SK-N-SH (cell line): ENCODE data around the gene SAXO2. TPM values are rescaled to one million over a fixed set of nuclear protein-coding genes. Genes with fewer than 3 reads are reported as not detected.
"Not testable (repeated sequence)": the region's sequence is repeated elsewhere in the genome, so short reads cannot be mapped to it uniquely, and the experiment has no call there.

Experiments
- CTCF ChIA-PET: fragments of 300-600, 350-600 bp; formaldehyde crosslinking; extraction: SDS; loops from one replicate; lab custom pipeline; 2021; lab: Yijun Ruan, JAX
- POLR2A ChIA-PET: fragments of 350-600 bp; sonication (Branson Sonifier 250); formaldehyde crosslinking; extraction: SDS; loops from one replicate; lab custom pipeline; 2020; ENCODE audit warnings: antibody characterized with exemption, inconsistent platforms; lab: Yijun Ruan, JAX
- DNase-seq: peaks from one replicate; pipeline ENCODE4 v3.0.0; 2012
- H2AFZ ChIP-seq: fragments of 200-600 bp; sonication (generic); 2 replicates; pipeline ENCODE4 v1.8.1; 2016; ENCODE audit warnings: antibody characterized with exemption, mild to moderate bottlenecking, low read depth
- H3F3A ChIP-seq: fragments of 200-600 bp; sonication (generic); replicated peaks from 2 replicates; pipeline ENCODE3; 2016; ENCODE audit warnings: antibody characterized with exemption, mild to moderate bottlenecking; ENCODE audit not compliant: insufficient read depth
- H3K27ac ChIP-seq, 2 experiments: fragments of 200-500 bp in 1 of 2; fragments of 200-600 bp in 1 of 2; sonication (Bioruptor generic) in 1 of 2; sonication (generic), shearing (Covaris generic) in 1 of 2; 2 replicates each; pipeline versions ENCODE4 v1.5.1 to v1.6.1; 2014 to 2016; ENCODE audit warnings: low read depth in 2 of 2, inconsistent platforms in 1 of 2, low read length in 1 of 2, mild to moderate bottlenecking in 1 of 2, mixed read lengths in 1 of 2
- H3K27me3 ChIP-seq: fragments of 200-600 bp; sonication (generic), shearing (Covaris generic); 2 replicates; pipeline ENCODE4 v1.6.1; 2016; ENCODE audit warnings: mixed run types; ENCODE audit not compliant: insufficient read depth
- H3K36me3 ChIP-seq, 2 experiments: fragments of 200-500 bp in 1 of 2; fragments of 200-600 bp in 1 of 2; sonication (Bioruptor generic) in 1 of 2; sonication (generic) in 1 of 2; replicated peaks in 1 of 2; 2 replicates each; pipeline versions ENCODE3 to v1.5.1; 2014 to 2016; ENCODE audit warnings: low read length in 1 of 2, mild to moderate bottlenecking in 1 of 2; ENCODE audit not compliant: insufficient read depth in 2 of 2, control insufficient read depth in 1 of 2
- H3K4me1 ChIP-seq, 2 experiments: fragments of 200-500 bp in 1 of 2; fragments of 200-600 bp in 1 of 2; sonication (Bioruptor generic) in 1 of 2; sonication (generic), shearing (Covaris generic) in 1 of 2; 2 replicates each; pipeline versions ENCODE4 v1.5.1 to v1.6.1; 2014 to 2016; ENCODE audit warnings: low read depth in 1 of 2, low read length in 1 of 2, mixed run types in 1 of 2; ENCODE audit not compliant: insufficient read depth in 2 of 2, control insufficient read depth in 1 of 2
- H3K4me2 ChIP-seq: fragments of 200-600 bp; sonication (generic), shearing (Covaris generic); 2 replicates; pipeline ENCODE4 v1.6.1; 2017; ENCODE audit warnings: mixed run types
- H3K4me3 ChIP-seq, 2 experiments: fragments of 200-500 bp in 1 of 2; fragments of 200-600 bp in 1 of 2; sonication (Bioruptor generic) in 1 of 2; sonication (generic), shearing (Covaris generic) in 1 of 2; 2 replicates each; pipeline versions ENCODE4 v1.5.1 to v1.8.1; 2014 to 2016; ENCODE audit warnings: low read depth in 2 of 2, inconsistent platforms in 1 of 2, low read length in 1 of 2, mild to moderate bottlenecking in 1 of 2, mixed read lengths in 1 of 2, moderate library complexity in 1 of 2
- H3K79me2 ChIP-seq: fragments of 200-600 bp; sonication (generic); 2 replicates; pipeline ENCODE4 v1.8.1; 2017; ENCODE audit warnings: mild to moderate bottlenecking; ENCODE audit not compliant: insufficient read depth
- H3K9ac ChIP-seq: fragments of 200-600 bp; sonication (generic); 2 replicates; pipeline ENCODE4 v1.6.1; 2017; ENCODE audit warnings: mixed run types
- H3K9me2 ChIP-seq: fragments of 200-600 bp; sonication (generic); 2 replicates; pipeline ENCODE4 v1.6.1; 2017; ENCODE audit warnings: mixed run types
- H3K9me3 ChIP-seq: fragments of 200-600 bp; sonication (generic); 2 replicates; pipeline ENCODE4 v1.6.1; 2017; ENCODE audit warnings: mixed run types, mild to moderate bottlenecking, moderate library complexity
- H4K20me1 ChIP-seq: fragments of 200-600 bp; sonication (generic); 2 replicates; pipeline ENCODE4 v1.6.1; 2017; ENCODE audit warnings: mild to moderate bottlenecking, mixed run types; ENCODE audit not compliant: insufficient read depth
- EP300 ChIP-seq, 2 experiments: IDR thresholded peaks; 2 replicates each; pipeline versions ENCODE4 v1.4.0 to v1.6.1; 2012; ENCODE audit warnings: borderline replicate concordance in 1 of 2, low read depth in 1 of 2, low read length in 1 of 2
- EZH2phosphoT487 ChIP-seq: fragments of 200-600 bp; sonication (generic); IDR thresholded peaks from 2 replicates; pipeline ENCODE4 v1.6.1; 2017; ENCODE audit warnings: low read depth, mixed run types, mild to moderate bottlenecking, antibody characterized with exemption, moderate library complexity, borderline replicate concordance
- GABPA ChIP-seq: IDR thresholded peaks from 2 replicates; pipeline ENCODE4 v1.4.0; 2012; ENCODE audit warnings: low read depth, mild to moderate bottlenecking
- MEF2A ChIP-seq: IDR thresholded peaks from 2 replicates; pipeline ENCODE4 v1.4.0; 2012; ENCODE audit warnings: low read depth, borderline replicate concordance
- MXI1 ChIP-seq: IDR thresholded peaks from 2 replicates; pipeline ENCODE4 v1.6.1; 2012; ENCODE audit warnings: mild to moderate bottlenecking, low read depth, low read length, improper control_type of control experiment
- NRF1 ChIP-seq: IDR thresholded peaks from 2 replicates; pipeline ENCODE4 v1.6.1; 2012; ENCODE audit warnings: low read depth, mild to moderate bottlenecking, low read length
- RXRA ChIP-seq: IDR thresholded peaks from 2 replicates; pipeline ENCODE4 v1.4.0; 2012; ENCODE audit warnings: low read depth, mild to moderate bottlenecking, borderline replicate concordance
- SIN3A ChIP-seq: IDR thresholded peaks from 2 replicates; pipeline ENCODE4 v1.6.1; 2012; ENCODE audit warnings: low read depth, mild to moderate bottlenecking, low read length, moderate library complexity, borderline replicate concordance
- ZBTB33 ChIP-seq: IDR thresholded peaks from 2 replicates; pipeline ENCODE4 v1.4.0; 2012; ENCODE audit warnings: low read depth, borderline replicate concordance
- WGBS: methylation state at CpG from one replicate; pipeline ENCODE4 v1.1.6; 2017; ENCODE audit warnings: low lambda C conversion rate; 5-methylcytosine and 5-hydroxymethylcytosine counted together
- polyA plus RNA-seq, 3 experiments: library from polyadenylated mRNA; depleted of rRNA; stranded (reverse); fragments of >200 nt; gene quantifications; 2 replicates each; pipeline ENCODE4 v1.2.3, GENCODE V29; 2012
- TF ChIP-seq, protein P1 (sequence below): IDR thresholded peaks from 2 replicates; pipeline ENCODE4 v1.6.1; 2012; ENCODE audit warnings: mild to moderate bottlenecking, low read depth, low read length, moderate library complexity

SAXO2 gene
- polyA plus RNA-seq, 1 of the 3 experiments (the other 2 are of a cell fraction), result 2.8 TPM

GRCh38 chr15:82263350-82263749 is 732 bp downstream of the SAXO2 start (continued):
- TF ChIP-seq MXI1, result no peak
- TF ChIP-seq RXRA, result no peak
- TF ChIP-seq GABPA, result no peak
- no peak for TF ChIP-seq EP300 (IDR thresholded peaks at IDR 0.05; ENCODE audit: borderline replicate concordance in 1 of 2, low read depth in 1 of 2, low read length in 1 of 2)
- no peak for TF ChIP-seq SIN3A
- TF ChIP-seq EZH2phosphoT487, result no peak
- no peak for TF ChIP-seq ZBTB33
- TF ChIP-seq MEF2A, result no peak
- TF ChIP-seq NRF1, result no peak
- TF ChIP-seq, protein P1, sequence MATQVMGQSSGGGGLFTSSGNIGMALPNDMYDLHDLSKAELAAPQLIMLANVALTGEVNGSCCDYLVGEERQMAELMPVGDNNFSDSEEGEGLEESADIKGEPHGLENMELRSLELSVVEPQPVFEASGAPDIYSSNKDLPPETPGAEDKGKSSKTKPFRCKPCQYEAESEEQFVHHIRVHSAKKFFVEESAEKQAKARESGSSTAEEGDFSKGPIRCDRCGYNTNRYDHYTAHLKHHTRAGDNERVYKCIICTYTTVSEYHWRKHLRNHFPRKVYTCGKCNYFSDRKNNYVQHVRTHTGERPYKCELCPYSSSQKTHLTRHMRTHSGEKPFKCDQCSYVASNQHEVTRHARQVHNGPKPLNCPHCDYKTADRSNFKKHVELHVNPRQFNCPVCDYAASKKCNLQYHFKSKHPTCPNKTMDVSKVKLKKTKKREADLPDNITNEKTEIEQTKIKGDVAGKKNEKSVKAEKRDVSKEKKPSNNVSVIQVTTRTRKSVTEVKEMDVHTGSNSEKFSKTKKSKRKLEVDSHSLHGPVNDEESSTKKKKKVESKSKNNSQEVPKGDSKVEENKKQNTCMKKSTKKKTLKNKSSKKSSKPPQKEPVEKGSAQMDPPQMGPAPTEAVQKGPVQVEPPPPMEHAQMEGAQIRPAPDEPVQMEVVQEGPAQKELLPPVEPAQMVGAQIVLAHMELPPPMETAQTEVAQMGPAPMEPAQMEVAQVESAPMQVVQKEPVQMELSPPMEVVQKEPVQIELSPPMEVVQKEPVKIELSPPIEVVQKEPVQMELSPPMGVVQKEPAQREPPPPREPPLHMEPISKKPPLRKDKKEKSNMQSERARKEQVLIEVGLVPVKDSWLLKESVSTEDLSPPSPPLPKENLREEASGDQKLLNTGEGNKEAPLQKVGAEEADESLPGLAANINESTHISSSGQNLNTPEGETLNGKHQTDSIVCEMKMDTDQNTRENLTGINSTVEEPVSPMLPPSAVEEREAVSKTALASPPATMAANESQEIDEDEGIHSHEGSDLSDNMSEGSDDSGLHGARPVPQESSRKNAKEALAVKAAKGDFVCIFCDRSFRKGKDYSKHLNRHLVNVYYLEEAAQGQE, result no peak

GRCh38 chr15:82267137-82267536 is 4.5 kb downstream of the SAXO2 start:
- POLR2A ChIA-PET, result interaction anchor here (0.6 kb wide), 1 partner anchor 273 kb away, joined by 3 read pairs; the partner anchor contains the start of gene RPS17
- CTCF ChIA-PET, H3K79me2 ChIP-seq: not testable (repeated sequence)

DNA sequence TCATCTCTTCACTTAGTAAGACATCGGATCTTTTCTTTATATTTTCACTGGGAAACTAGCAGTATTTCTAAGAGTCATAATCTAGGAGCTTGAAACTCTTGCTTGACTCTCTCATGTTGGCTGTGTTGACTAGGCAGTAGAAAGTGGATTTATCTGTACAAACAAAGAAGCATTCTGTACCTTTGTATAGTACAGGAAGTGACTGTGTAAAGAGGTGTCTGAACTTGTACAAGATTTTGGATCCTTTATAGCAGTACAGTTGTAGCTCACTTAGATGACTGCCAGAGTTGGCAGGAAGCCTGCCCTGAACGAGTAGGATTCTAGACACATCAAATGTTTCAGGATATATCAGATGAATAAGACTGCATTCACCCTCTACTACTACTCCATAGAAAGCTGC is 5.8 kb downstream of the SAXO2 start:
- H3K27me3 ChIP-seq, H3K4me2 ChIP-seq, H4K20me1 ChIP-seq, H3K9me2 ChIP-seq, H2AFZ ChIP-seq, H3K27ac ChIP-seq, H3K4me3 ChIP-seq, H3K9me3 ChIP-seq, H3K36me3 ChIP-seq, CTCF ChIA-PET, H3F3A ChIP-seq, DNase-seq, POLR2A ChIA-PET, H3K4me1 ChIP-seq, H3K9ac ChIP-seq, H3K79me2 ChIP-seq: not testable (repeated sequence)
- 49% methylated on average over 2 of the region's 2 CpGs for WGBS

More at GRCh38 chr15:82267137-82267536, 4.5 kb downstream of the SAXO2 start:
- peaks cover 10% of the 10 kb centered on the region for H3F3A ChIP-seq
- not testable (repeated sequence) for H4K20me1 ChIP-seq, H3K36me3 ChIP-seq, H3K9ac ChIP-seq, H3K27ac ChIP-seq, H3K9me3 ChIP-seq, H3K4me1 ChIP-seq, H3K9me2 ChIP-seq, H3K4me3 ChIP-seq, H2AFZ ChIP-seq, H3K4me2 ChIP-seq, H3K27me3 ChIP-seq, DNase-seq
- WGBS, result 100% methylated on average over 2 of the region's 2 CpGs
